ENCODE results near the gene GPR62. TPM values are rescaled to one million over a fixed set of nuclear protein-coding genes. Genes with fewer than 3 reads are reported as not detected.

The GPR62 gene
- total and polyA plus RNA-seq, 9 of the 15 experiments (the other 6 are each of a cell fraction or from before 2014, with no cell fraction given) = not detected

- Histone ChIP-seq H3K4me1 (replicated peaks in 1 of 2; ENCODE audit: control insufficient read depth in 2 of 2, insufficient read depth in 2 of 2, low read length in 2 of 2) (peaks cover 2 to 5% of the 10 kb centered on the region in 2 experiments; a peak in 3 of 5 replicates), H3K9ac (ENCODE audit: insufficient read depth in 1 of 2, low read depth in 2 of 2, low read length in 2 of 2) (no peak overlapping the region), H3K9me1 (ENCODE audit: control insufficient read depth, insufficient read depth, low read length) (peaks cover 5% of the 10 kb centered on the region), H3K79me2 (ENCODE audit: control insufficient read depth, insufficient read depth, low read length) (peaks cover 10% of the 10 kb centered on the region), H3K36me3 (ENCODE audit: control insufficient read depth, insufficient read depth, low read length) (peaks cover 63% of the 10 kb centered on the region; the same call in 2 of the 3 replicates), H2AFZ (ENCODE audit: low read depth, low read length) (no peak overlapping the region), H3K27ac (ENCODE audit: extremely low read depth, low read depth, low read length) (no peak overlapping the region), H4K20me1 (replicated peaks; ENCODE audit: control insufficient read depth, insufficient read depth, low read length) (no peaks in the 10 kb centered on the region), H3K27me3 (ENCODE audit: control insufficient read depth in 2 of 2, insufficient read depth in 2 of 2, low read length in 2 of 2) (no peaks in the 10 kb centered on the region), H3K9me3 (replicated peaks; ENCODE audit: control insufficient read depth, insufficient read depth, low read depth, low read length) (no peaks in the 10 kb centered on the region), H3K4me3 (no peak overlapping the region), H3K4me2 (ENCODE audit: insufficient read depth, low read length) (no peak overlapping the region)
- no TSS peak for BruUV-seq (replicated peaks)
- TF ChIP-seq POLR2G (IDR thresholded peaks at IDR 0.05; ENCODE audit: low read depth, low read length) (0 out of 2 replicates have a peak, but pooled peaks have one; percentile 5), RBFOX2 (IDR thresholded peaks at IDR 0.05; ENCODE audit: low read depth, low read length) (0 out of 2 replicates have a peak, but pooled peaks have one; percentile 17), MYC (IDR thresholded peaks at IDR 0.05; ENCODE audit: low read depth, low read length) (no peak), MYC (CRISPR knock-in tag; IDR thresholded peaks at IDR 0.05; ENCODE audit: borderline replicate concordance, low read depth) (no peak), FOXP1 (CRISPR knock-in tag; IDR thresholded peaks at IDR 0.05) (no peak), REST (IDR thresholded peaks at IDR 0.05; ENCODE audit: borderline replicate concordance) (peak; percentile 56; the same call in 1 of the 2 replicates), REST (CRISPR knock-in tag; IDR thresholded peaks at IDR 0.05; ENCODE audit: low read depth) (no peak)
- CTCF ChIA-PET (ENCODE audit: low intra/inter-chr PET ratio) = no interaction called here
- in situ Hi-C loops (cut with MboI) = no loop called here
- WGBS (ENCODE audit: insufficient coverage, low coverage, missing lambda C conversion rate) = 91% methylated on average over 7 of the region's 11 CpGs
- intact Hi-C loops (cut with micrococcal nuclease) = no loop called here
- no peak for ATAC-seq
- no peak for DNase-seq (ENCODE audit: extremely low read depth in 1 of 4, low spot score in 3 of 4)
- FAIRE-seq = no peak
- POLR2A ChIA-PET = interaction anchor here (0.6 kb wide), 1 partner anchor 305 kb away, joined by 3 read pairs; no protein-coding TSS in a partner anchor
Observed at GRCh38 chr3:51934139-51934850, 20.9 kb upstream of the GPR62 start.

All from K562 (cell line).